GM18511 (cell line): Measurements from ENCODE around the gene SPON2.
"Not testable (repeated sequence)": the region's sequence is repeated elsewhere in the genome, so short reads cannot be mapped to it uniquely, and the experiment has no call there.

Source experiments
- ATAC-seq: cut with Tn5 transposase; IDR thresholded peaks from one replicate; pipeline ENCODE4 v1.9.1; 2021; ENCODE audit warnings: mild to moderate bottlenecking, moderate library complexity; ENCODE audit not compliant: unreplicated experiment

SPON2 gene

DNA sequence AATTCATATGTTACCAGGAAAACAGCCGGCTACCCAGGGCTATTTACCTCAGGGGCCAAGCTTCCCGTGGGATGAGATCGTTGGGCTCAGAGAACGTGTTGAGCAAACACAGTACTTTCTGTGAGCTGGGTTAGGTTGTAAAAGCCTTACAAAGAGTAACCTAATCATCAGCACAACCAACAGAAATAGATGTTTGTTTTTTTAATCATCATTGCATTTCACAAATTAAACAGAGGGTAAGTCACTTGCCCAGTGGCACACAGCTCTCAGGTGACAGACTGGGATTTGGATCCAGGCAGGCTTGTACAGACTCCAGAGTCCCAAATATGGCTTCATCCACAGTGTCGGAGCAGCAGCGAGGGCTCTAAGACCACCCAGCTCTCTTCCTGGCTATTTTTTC lies 20.1 kb downstream of the SPON2 start:
- no peak for ATAC-seq

DNA sequence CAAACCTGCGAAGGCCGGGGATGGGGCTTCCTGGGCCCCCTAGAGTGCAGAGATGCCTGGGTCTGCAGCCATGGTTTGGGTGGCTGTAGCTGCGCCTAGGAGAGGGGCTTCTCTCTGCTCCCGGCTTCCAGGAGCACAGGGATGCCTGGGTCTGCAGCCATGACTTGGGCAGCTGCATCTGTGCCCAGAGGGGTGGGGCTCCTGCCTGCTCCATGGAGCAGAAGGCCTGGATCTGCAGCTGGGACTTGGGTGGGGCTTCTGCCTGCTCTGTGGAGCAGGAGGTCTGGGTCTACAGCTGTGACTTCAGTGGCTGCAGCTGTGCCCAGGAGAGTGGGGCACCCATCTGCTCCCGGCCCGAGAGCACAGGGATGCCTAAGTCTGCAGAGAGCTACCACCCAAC lies 20.8 kb downstream of the SPON2 start:
- no peak for ATAC-seq

DNA sequence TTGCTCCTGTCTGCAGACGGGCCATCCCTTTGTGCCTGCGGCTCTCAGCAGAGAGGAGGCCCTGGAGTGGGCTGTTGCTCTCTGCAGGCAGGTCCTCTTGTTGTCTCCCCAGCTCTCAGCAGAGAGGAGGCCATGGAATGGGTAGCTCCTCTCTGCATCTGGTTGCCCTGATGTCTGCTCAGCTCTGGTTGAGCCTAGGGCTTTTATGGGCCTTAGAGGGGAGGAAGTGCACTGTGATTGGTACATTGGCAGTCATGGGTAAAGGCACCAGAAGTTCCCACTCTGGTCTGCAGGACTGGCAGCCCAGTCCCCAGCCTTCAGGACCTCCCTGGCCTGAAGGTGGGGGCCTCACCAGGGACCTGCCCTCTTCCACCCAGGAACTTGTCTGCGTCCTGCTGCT lies 21.5 kb downstream of the SPON2 start:
- no peak for ATAC-seq

DNA sequence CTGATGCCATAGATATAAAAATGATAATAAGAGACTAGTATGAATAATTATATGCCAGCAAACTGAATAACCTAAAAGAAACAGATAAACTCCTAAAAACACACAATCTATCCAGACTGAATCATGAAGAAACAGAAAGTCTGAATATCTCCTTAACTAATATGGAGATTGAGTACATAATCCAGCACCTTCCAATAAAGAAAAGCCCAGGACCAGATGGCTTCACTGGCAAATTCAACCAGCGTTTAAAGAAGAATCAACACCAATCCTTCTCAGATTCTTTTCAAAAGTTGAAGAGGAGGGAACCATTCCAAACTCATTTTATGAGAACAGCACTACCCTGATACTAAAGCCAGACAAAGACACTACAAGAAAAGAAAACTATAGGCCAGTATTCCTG lies 32.5 kb downstream of the SPON2 start:
- no peak for ATAC-seq

DNA sequence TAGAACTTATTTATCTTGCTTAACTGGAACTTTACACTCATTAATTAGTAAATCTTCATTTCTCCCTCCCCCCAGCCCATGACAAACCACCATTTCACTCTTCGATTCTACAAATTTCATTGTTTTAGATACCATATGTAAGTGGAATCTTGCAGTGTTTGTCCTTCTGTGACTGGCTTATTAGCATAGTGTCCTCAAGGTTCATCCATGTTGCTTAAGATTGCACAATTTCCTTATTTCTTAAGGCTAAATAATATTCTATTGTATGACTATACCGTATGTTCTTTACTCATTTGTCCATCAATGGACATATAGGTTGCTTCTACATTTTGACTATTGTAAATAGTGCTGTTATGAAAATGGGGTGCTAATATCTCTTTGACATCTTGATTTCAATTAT lies 34.5 kb downstream of the SPON2 start:
- no peak for ATAC-seq

DNA sequence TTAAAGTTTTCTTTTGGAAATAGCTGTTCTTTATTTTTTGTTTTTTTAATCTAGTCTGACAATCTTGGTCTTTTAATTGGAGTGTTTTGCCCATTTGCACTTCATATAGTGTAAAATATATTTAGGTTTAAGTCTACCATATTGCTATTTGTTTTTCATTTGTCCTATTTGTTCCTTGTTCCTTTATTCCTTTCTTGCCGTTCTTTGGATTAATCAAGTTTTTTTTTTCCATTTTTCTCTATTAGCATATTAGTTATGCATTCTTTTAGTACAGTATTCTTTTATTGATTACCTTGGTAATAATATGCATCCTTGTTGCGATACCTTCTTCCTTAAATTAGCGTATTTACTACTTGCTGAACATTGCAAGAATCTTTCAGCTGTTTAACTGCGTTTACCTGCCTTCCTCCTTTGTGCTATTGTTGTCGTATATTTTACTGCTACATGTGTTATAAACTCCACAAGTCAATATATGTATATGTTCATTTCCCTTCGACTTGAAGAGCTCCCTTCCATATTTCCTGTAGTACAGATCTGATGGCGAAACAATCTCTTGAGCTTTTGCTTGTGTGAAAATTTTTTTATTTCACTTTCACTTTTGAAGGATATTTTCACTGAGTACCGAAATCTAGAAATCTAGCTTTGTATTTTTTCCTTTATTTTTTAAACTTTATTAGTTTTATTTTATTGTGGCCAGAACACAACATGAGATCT lies 35.2 kb downstream of the SPON2 start:
- no peak for ATAC-seq

DNA sequence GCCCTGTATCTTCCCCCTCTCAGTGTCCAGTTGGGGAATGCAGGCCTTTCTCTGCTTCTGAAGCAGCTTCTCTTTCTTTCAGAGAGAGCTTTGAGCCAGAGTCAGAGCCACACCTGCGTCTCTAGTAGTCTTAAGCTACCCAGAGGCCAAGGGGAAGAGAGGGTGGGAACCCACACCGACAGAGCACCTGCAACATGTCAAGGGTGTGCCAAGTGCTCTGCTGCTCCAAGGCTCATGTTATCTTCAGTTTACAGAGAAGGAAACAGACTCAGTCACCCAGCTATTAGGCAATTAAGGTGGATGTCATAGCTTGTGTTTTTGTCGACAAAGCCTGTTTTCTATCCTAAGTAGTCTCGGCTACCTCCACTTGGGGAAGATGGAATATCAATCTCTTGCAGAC lies 36.3 kb downstream of the SPON2 start:
- ATAC-seq, result no peak

DNA sequence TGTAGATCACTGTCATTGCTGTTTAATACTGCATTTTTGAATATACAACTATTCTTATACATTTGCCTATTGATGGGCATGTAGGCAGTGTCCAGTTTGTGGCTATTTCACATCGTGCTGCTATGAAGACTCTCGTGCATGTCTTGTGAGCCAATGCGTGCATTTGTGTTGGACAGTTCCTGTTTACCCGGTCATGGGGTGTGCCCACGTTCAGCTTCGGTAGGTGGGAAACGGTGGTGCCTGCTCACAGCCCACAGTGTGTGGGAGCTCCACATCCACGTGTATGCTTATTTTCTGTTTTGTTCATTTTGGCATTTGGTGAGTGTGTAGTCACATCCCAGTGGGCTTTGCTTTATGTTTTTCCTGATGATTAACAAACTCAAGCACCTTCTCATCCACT lies 39.4 kb downstream of the SPON2 start:
- no peak for ATAC-seq

DNA sequence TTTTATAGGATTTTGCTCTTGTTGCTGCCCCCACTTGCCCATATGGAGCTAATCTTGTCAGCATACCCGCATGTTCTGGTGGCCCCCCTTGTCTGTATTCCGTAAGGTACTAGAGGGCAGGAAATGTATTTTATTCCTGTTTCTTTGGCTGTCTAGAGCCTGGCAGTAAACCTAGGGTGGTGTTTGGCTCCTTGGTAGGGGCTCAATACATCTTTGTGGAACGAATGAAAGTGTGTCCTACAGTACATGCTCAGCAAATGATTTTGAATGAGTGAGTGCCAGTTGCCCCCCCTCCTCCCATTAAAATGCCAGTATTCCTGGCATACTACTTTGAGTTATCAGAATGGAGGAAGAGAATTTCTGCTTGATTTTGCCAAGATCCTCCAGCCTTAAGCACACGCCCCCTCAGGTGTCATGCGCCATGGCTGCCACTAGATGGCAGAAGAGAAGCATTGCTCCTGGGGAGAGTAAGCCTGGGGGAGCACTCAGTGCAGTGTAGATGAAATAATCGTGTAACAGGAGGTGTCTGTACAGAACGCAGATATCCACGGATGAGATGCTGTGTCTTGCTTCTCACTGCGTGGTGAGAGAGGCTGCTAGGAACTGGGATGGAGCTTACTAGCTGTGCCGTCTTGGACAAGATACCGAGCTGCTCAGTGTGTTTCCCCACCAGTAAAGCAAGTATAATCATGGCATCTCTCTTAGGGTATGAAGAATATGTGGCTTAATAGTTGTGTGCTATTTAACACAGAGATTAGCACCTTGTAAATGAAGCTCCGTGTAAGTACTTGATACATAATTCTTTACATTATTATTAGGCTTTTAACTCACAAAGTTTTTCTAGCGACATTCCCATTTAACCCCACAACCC lies 41.8 kb downstream of the SPON2 start:
- ATAC-seq, result peak; percentile 71

DNA sequence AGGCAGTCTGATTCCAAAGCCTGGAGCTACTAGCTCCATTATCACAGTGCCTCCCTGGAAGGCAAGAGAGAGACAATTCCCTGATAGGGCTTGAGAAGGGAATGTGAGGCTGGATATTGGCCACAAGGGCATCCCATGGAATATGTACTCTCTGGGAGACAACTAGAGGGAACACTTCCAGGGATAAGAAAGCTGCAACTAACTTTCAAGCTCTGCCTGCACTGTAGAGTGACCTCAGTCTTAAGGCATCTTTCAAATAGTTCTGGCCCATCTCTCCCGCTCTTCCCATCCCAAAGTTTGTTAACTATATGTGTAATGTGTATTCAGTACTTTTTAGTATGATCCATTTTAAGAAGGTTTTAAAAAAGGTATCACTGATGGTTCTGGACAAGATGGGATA lies 45.9 kb downstream of the SPON2 start:
- ATAC-seq, result no peak

DNA sequence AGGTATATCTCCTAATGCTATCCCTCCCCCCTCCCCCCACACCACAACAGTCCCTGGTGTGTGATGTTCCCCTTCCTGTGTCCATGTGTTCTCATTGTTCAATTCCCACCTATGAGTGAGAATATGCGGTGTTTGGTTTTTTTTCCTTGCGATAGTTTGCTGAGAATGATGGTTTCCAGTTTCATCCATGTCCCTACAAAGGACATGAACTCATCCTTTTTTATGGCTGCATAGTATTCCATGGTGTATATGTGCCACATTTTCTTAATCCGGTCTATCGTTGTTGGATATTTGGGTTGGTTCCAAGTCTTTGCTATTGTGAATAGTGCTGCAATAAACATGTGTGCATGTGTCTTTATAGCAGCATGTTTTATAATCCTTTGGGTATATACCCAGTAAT lies 46.9 kb downstream of the SPON2 start:
- not testable (repeated sequence) for ATAC-seq

DNA sequence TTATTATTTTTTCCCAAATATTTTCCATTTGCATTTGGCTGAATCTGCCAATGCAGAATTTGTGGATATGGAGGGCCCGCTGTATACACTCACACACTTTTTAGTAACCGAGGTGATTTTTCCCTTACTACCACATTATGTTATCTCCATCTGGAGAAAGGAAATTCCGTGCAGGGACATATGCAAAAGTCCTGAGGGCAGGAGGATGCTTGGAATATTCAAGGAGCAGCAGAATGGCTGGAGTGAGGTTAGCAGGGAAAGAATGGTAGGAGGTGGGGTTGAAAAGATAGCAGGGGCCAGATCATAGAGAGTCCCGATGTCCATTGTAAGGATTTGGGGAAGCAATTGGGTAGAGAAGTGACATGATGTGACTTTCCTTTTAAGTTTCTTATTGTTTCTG lies 47.6 kb downstream of the SPON2 start:
- ATAC-seq, result no peak

DNA sequence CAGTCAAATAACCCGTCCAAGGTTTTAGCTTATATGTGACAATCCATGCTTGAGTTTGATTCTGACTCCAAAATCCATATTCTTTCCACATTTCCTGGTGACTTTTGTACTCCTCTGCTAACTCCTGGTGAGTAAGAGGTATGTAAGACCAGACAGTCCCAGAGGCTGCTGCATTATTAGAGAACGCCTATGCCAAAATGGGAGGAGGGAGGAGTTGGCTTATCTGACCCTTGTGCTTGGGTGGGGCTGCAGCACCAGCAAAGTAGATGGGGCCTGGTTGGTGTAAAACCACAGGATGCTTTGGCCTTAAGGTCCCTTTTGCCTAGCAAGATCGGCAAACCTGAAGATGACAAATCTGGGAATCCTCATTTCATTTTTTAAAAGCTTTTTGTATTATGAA lies 49.9 kb downstream of the SPON2 start:
- ATAC-seq, result no peak
